ENCODE data around the gene MEGF8.

- TF ChIP-seq REST (IDR thresholded peaks at IDR 0.05; ENCODE audit: insufficient read depth in 1 of 2, low read depth in 2 of 2, low read length in 2 of 2) (no peak), POLR2AphosphoS5 (IDR thresholded peaks at IDR 0.05; ENCODE audit: low read depth, low read length) (no peak), TAF1 (IDR thresholded peaks at IDR 0.05; ENCODE audit: borderline replicate concordance, insufficient read depth, low read length) (no peak), SIN3A (IDR thresholded peaks at IDR 0.05; ENCODE audit: borderline replicate concordance, insufficient read depth, low read length) (no peak), FOXP2 (optimal IDR thresholded peaks at IDR 0.05; ENCODE audit: borderline replicate concordance, extremely low read depth, extremely low read length, insufficient read depth) (no peak)
These were observed 36.9 kb downstream of the MEGF8 start for GRCh38 chr19:42362342-42362741.

Data from PFSK-1 (cell line).